Astrocyte (in vitro differentiated cells and primary cell): ENCODE results near the gene PRICKLE1.

Experiments
- EZH2 ChIP-seq: IDR thresholded peaks from 2 replicates; pipeline ENCODE4 v1.6.1; 2012; ENCODE audit warnings: mild to moderate bottlenecking, low read length, inconsistent platforms; ENCODE audit not compliant: insufficient read depth
- TF ChIP-seq, protein P1 (sequence below): IDR thresholded peaks from 2 replicates; pipeline ENCODE4 v1.5.1; 2011; ENCODE audit warnings: low read depth, mild to moderate bottlenecking, inconsistent platforms, low read length, moderate library complexity; ENCODE audit not compliant: insufficient read depth

DNA sequence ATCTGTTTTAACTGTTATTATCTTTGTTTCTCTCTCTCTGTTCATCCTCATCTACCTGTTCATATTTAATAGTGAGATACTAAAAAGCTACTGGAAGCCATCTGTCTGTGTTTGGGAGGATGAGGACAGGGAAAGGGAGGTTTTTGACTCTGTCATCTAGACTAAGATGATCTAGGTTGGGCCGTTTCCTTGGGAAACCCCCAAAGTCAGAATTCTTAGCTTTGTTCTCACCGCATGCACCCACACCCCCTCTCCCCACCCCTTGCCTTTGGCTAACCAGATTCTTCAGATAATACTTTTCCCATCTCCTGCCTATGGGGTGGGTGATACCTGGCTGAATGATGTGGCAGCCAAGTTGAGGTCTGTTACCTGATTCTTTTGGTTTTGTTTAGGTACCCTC, 73.0 kb downstream of the PRICKLE1 start:
- TF ChIP-seq, protein P1, sequence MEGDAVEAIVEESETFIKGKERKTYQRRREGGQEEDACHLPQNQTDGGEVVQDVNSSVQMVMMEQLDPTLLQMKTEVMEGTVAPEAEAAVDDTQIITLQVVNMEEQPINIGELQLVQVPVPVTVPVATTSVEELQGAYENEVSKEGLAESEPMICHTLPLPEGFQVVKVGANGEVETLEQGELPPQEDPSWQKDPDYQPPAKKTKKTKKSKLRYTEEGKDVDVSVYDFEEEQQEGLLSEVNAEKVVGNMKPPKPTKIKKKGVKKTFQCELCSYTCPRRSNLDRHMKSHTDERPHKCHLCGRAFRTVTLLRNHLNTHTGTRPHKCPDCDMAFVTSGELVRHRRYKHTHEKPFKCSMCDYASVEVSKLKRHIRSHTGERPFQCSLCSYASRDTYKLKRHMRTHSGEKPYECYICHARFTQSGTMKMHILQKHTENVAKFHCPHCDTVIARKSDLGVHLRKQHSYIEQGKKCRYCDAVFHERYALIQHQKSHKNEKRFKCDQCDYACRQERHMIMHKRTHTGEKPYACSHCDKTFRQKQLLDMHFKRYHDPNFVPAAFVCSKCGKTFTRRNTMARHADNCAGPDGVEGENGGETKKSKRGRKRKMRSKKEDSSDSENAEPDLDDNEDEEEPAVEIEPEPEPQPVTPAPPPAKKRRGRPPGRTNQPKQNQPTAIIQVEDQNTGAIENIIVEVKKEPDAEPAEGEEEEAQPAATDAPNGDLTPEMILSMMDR: no peak
- no peak for TF ChIP-seq EZH2
